ENCODE data around the gene FOXP1.

FOXP1 gene

DNA sequence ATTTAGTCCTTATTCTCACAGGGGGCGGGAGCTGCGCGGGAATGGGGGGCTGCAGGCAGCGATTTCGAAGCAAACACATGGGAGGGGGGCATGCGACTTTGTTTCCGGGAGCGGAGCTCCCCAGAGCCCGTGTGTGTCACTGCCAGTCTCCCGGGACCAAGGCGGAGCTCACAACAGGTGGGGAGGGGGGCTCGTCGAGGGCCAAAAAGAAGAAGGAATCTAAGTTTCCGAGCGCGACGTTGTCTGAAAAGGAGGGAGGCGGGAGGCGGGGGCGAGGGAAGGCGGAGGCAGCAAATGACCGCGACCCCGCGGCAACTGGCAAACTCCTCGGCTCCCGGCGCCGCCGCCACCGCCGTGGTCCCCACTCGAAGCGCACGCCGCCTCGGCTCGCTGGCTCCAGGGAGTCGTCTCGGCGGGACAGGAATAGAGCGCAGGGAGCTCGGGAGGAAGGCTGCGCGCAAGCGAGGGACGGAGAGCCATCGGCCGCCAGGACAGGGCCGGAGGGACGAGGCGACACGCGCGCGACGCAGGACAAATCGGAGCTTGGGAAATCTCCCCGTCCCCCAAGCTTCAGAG, 1.4 kb downstream of the FOXP1 start:
- DNase-seq, result peak; percentile 58
- Histone ChIP-seq H3K4me1 (peaks cover 4% of the 10 kb centered on the region; the same call in 1 of the 2 replicates), H3K27me3 (peaks cover 24% of the 10 kb centered on the region), H3K36me3 (no peaks in the 10 kb centered on the region), H3K9me3 (no peaks in the 10 kb centered on the region), H3K4me3 (ENCODE audit: low read depth, low read length) (peak overlapping the region; percentile 81)
- TF ChIP-seq, protein P1, sequence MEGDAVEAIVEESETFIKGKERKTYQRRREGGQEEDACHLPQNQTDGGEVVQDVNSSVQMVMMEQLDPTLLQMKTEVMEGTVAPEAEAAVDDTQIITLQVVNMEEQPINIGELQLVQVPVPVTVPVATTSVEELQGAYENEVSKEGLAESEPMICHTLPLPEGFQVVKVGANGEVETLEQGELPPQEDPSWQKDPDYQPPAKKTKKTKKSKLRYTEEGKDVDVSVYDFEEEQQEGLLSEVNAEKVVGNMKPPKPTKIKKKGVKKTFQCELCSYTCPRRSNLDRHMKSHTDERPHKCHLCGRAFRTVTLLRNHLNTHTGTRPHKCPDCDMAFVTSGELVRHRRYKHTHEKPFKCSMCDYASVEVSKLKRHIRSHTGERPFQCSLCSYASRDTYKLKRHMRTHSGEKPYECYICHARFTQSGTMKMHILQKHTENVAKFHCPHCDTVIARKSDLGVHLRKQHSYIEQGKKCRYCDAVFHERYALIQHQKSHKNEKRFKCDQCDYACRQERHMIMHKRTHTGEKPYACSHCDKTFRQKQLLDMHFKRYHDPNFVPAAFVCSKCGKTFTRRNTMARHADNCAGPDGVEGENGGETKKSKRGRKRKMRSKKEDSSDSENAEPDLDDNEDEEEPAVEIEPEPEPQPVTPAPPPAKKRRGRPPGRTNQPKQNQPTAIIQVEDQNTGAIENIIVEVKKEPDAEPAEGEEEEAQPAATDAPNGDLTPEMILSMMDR (IDR thresholded peaks at IDR 0.05; ENCODE audit: low read depth, low read length), result no peak

DNA sequence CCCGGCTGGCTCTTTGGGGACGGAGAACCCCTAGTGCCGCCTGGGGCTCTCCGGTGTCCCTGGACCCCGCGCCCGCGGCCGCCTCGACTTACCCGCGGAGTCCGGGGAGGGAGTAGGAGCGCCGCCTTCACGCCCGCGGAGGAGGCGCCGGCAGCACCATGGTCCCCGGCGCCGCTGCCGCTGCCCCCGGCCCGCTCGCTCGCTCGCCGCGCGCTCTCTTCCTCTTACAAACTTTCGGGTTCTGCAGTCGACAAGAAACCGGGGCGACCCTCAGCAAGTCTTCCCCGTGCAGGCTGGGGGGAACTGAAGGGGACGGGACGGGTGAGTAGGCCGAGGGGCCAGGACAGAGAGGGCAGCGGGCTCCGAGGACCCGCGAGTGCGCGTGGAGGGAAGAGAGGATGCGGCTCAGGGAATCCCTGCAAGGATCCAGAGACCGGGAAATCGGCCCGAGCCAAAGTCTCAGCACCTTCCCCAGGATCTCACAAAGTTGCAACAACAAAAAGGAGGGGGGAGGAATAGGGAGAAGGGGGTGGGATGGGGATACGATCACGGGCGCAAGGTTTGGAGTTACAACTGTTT, 2.0 kb downstream of the FOXP1 start:
- TF ChIP-seq, protein P1 (IDR thresholded peaks at IDR 0.05; ENCODE audit: low read depth, low read length), result no peak
- Histone ChIP-seq H3K4me3 (ENCODE audit: low read depth, low read length) (peak overlapping the region; percentile 81), H3K4me1 (peaks cover 4% of the 10 kb centered on the region; the same call in 1 of the 2 replicates), H3K36me3 (no peaks in the 10 kb centered on the region), H3K27me3 (peaks cover 24% of the 10 kb centered on the region), H3K9me3 (no peaks in the 10 kb centered on the region)
- DNase-seq, result peak; percentile 16

DNA sequence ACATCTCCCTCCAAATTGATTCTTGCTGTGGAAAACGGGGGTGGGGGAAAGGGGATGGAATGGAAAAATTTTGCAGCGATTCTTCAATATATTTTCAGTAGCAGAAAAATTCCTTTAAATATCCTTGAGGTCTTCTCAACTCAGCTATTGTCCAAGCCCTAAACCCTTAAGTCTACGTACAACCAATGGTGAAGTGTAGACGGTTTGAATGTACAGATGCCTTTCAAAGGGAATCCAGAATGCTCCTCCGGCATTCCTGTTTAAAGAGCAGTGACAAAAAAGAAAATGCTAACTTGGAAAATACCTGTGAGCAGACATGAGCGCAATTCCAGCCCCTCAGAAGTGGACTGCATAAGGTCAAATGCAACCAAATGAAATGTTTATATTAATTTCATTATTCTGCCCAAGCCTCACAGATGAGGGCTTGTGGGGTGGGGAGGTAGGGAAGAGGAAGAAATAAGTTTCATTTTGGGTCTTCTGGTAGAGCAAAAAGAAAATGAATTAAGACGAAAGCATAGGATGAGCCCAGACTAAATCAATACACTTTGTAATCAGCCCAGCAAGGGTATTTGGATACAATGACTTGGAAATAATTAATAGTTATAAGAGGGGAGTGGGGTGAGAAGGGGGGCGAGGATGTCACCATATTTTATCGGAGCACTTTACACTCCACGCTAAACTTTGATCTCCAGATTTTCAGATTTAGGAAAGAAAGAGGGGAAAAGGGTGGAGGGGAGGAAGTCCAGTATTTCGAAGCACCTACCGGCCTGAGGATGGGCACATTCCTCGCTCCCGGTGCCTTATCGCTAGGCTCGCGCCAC, 2.7 kb downstream of the FOXP1 start:
- no peaks in the 10 kb centered on the region for H3K9me3 ChIP-seq
- peaks cover 24% of the 10 kb centered on the region for H3K27me3 ChIP-seq
- no peaks in the 10 kb centered on the region for H3K36me3 ChIP-seq
- H3K4me1 ChIP-seq, result no peaks in the 10 kb centered on the region; the same call in 1 of the 2 replicates
- DNase-seq, result no peak
- H3K4me3 ChIP-seq (ENCODE audit: low read depth, low read length), result no peak overlapping the region
- TF ChIP-seq, protein P1 (IDR thresholded peaks at IDR 0.05; ENCODE audit: low read depth, low read length), result no peak

DNA sequence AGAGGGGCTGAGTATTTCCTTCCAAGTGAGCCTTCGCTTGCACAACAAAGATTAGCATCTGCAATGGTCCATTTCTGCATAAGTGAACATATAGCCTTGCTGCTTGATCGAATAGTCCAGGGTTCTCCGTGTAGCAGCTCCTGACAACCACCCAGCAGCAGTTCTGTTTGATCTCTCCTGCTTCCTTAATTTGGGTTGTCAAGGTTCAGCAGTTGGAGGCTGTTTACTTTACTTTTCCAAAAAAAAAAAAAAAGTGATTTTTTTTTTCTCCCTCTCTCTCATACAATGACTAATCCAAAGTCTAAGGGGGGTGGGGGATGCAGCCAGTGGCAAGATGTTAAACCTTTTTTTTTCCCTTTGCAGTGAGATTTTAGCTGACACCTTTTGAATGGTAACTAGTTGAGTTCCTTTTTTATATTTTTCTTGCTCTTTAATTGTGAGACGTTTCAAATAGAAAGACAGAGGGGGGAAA, 3.6 kb downstream of the FOXP1 start:
- DNase-seq, result no peak
- Histone ChIP-seq H3K27me3 (peaks cover 24% of the 10 kb centered on the region), H3K36me3 (no peaks in the 10 kb centered on the region), H3K4me1 (no peaks in the 10 kb centered on the region; the same call in 1 of the 2 replicates), H3K4me3 (ENCODE audit: low read depth, low read length) (no peak overlapping the region), H3K9me3 (no peaks in the 10 kb centered on the region)
- TF ChIP-seq, protein P1 (IDR thresholded peaks at IDR 0.05; ENCODE audit: low read depth, low read length), result no peak

DNA sequence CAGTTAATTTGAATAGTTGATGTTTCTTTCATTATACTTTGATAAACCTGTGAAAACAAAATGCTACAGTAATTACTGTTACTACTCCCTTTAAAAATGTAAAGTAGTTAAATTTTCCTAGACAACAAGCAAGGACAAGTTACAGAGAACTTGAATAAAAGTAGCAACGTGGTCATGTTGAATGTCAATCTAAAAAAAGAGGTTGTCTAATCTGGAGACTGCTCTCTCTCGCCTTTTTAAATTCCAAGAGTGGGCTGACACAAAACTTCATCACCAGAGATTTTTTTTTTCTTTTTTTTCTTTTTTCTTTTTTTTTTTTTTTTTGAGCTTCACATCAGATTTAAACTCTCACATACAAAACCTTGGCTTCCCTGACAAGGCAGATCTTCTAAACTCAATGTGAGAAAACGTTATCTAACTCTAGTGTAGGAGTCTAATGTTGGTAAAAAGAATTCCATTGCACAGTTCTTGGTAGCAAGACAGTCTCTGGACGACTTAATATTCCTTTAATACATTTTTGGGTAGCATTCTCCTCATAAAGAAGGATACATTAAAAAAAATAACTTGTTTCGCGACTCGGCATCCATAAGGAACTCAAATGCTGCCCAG, 4.1 kb downstream of the FOXP1 start:
- TF ChIP-seq, protein P1 (IDR thresholded peaks at IDR 0.05; ENCODE audit: low read depth, low read length), result no peak
- Histone ChIP-seq H3K27me3 (peaks cover 24% of the 10 kb centered on the region), H3K4me3 (ENCODE audit: low read depth, low read length) (no peak overlapping the region), H3K9me3 (no peaks in the 10 kb centered on the region), H3K36me3 (no peaks in the 10 kb centered on the region), H3K4me1 (no peaks in the 10 kb centered on the region)
- DNase-seq, result no peak

Measured in BE2C (cell line).